HCT116 (cell line): ENCODE results near the gene TMEM61.

Experiments used
- CTCF ChIP-seq, 3 experiments: fragments of 200-600 bp in 1 of 3; sonication (generic) in 1 of 3; IDR thresholded peaks in 2 of 3; conservative IDR thresholded peaks in 1 of 3; 2 replicates each; pipeline ENCODE4 v1.5.1; 2012 to 2017; ENCODE audit warnings: low read depth in 2 of 3, low read length in 2 of 3, antibody characterized with exemption in 1 of 3, borderline replicate concordance in 1 of 3, control low read depth in 1 of 3, mild to moderate bottlenecking in 1 of 3, mixed read lengths in 1 of 3, mixed run types in 1 of 3, moderate library complexity in 1 of 3; ENCODE audit not compliant: insufficient read depth in 1 of 3
- POLR2A ChIP-seq: IDR thresholded peaks from 2 replicates; pipeline ENCODE4 v1.7.0; 2011; ENCODE audit warnings: borderline replicate concordance; ENCODE audit not compliant: insufficient read depth, insufficient read length; ENCODE audit errors: extremely low read depth
- POLR2AphosphoS5 ChIP-seq: IDR thresholded peaks from 2 replicates; pipeline ENCODE4 v1.6.1; 2011; ENCODE audit warnings: mild to moderate bottlenecking, low read depth, low read length, moderate library complexity
- YY1 ChIP-seq: IDR thresholded peaks from 2 replicates; pipeline ENCODE4 v1.6.1; 2011; ENCODE audit warnings: low read length, low read depth, moderate library complexity, mild to moderate bottlenecking; ENCODE audit not compliant: insufficient replicate concordance; ENCODE audit errors: extremely low read depth

- TF ChIP-seq POLR2A (no peak), YY1 (no peak), CTCF (IDR thresholded peaks at IDR 0.05 in 2 of 3, conservative IDR thresholded peaks at IDR 0.05 in 1 of 3; ENCODE audit: borderline replicate concordance in 1 of 3, insufficient read depth in 1 of 3, low read depth in 2 of 3, low read length in 2 of 3) (no peak), POLR2AphosphoS5 (no peak)
Observed at GRCh38 chr1:54986025-54986424, 5.6 kb downstream of the TMEM61 start.
